RWPE1 (cell line): ENCODE results near the gene EFTUD2.
"Not testable (repeated sequence)": the region's sequence is repeated elsewhere in the genome, so short reads cannot be mapped to it uniquely, and the experiment has no call there.

ENCODE experiments used
- CTCF ChIA-PET: fragments of 350-600 bp; sonication (Branson Sonifier 250); formaldehyde crosslinking; extraction: SDS; loops from one replicate; lab custom pipeline; 2021; lab: Yijun Ruan, JAX
- POLR2A ChIA-PET: fragments of 400-600 bp; formaldehyde crosslinking; extraction: SDS; loops from one replicate; lab custom pipeline; 2020; ENCODE audit warnings: antibody characterized with exemption; ENCODE audit not compliant: low non-redundant PET; lab: Yijun Ruan, JAX
- DNase-seq: peaks from one replicate; pipeline ENCODE4 v3.0.0; 2012; ENCODE audit warnings: low spot score
- H3K27ac ChIP-seq: fragments of 450-650 bp; 2 replicates; pipeline ENCODE4 v1.5.1; 2017
- CTCF ChIP-seq: fragments of 450-650 bp; conservative IDR thresholded peaks from 2 replicates; pipeline ENCODE4 v1.5.1; 2017; ENCODE audit warnings: low read depth, mild to moderate bottlenecking

The EFTUD2 gene

GRCh38 chr17:44812263-44812662 lies 87.0 kb downstream of the EFTUD2 start:
- no peak for TF ChIP-seq CTCF
- H3K27ac ChIP-seq = peak overlapping the region; percentile 22; the same call in 1 of the 2 replicates
- DNase-seq = no peak
- CTCF ChIA-PET = interaction anchor here (0.7 kb wide), 2 partner anchors 39 to 150 kb away, joined by 3 read pairs; no protein-coding TSS in a partner anchor
- POLR2A ChIA-PET = no interaction called here

GRCh38 chr17:44808656-44809388 lies 90.4 kb downstream of the EFTUD2 start:
- H3K27ac ChIP-seq, DNase-seq, POLR2A ChIA-PET: not testable (repeated sequence)
- CTCF ChIA-PET = interaction anchor here (0.6 kb wide), 1 partner anchor 454 kb away, joined by 4 read pairs; no protein-coding TSS in a partner anchor

- POLR2A ChIA-PET = no interaction called here
- CTCF ChIA-PET = no interaction called here
These were observed 91.1 kb downstream of the EFTUD2 start for GRCh38 chr17:44808156-44808555.

GRCh38 chr17:44807817-44808155 lies 91.5 kb downstream of the EFTUD2 start:
- POLR2A ChIA-PET = no interaction called here
- no peak overlapping the region for H3K27ac ChIP-seq
- CTCF ChIA-PET = no interaction called here
- TF ChIP-seq CTCF = no peak
- DNase-seq = no peak

More at GRCh38 chr17:44808156-44808555, 91.1 kb downstream of the EFTUD2 start:
- DNase-seq = no peak
- no peak for TF ChIP-seq CTCF
- no peak overlapping the region for H3K27ac ChIP-seq

GRCh38 chr17:44807093-44807816 lies 92.0 kb downstream of the EFTUD2 start:
- ChIA-PET POLR2A (no interaction called here), CTCF (no interaction called here)
- no peak for DNase-seq
- H3K27ac ChIP-seq = no peak overlapping the region
- TF ChIP-seq CTCF = no peak

- no peak overlapping the region for H3K27ac ChIP-seq
- CTCF ChIA-PET = interaction anchor here (0.8 kb wide), 1 partner anchor 25 kb away, joined by 3 read pairs; no protein-coding TSS in a partner anchor
- POLR2A ChIA-PET = no interaction called here
- no peak for TF ChIP-seq CTCF
- DNase-seq = no peak
These were observed 94.7 kb downstream of the EFTUD2 start for GRCh38 chr17:44804302-44805089.
